H9 (cell line): Measurements from ENCODE around the gene S100Z. TPM values are rescaled to one million over a fixed set of nuclear protein-coding genes. Genes with fewer than 3 reads are reported as not detected.

Source experiments
- DNase-seq: peaks from one replicate; pipeline ENCODE4 v3.0.0-alpha.2; 2017
- H2AFZ ChIP-seq: one replicate; pipeline ENCODE4 v1.6.1; 2013; ENCODE audit warnings: mild to moderate bottlenecking, low read length, control low read depth, moderate library complexity
- H2AK5ac ChIP-seq: 2 replicates; pipeline ENCODE4 v1.6.1; 2013; ENCODE audit warnings: low read length, control low read depth, mixed read lengths; ENCODE audit not compliant: insufficient read length
- H2BK120ac ChIP-seq: one replicate; pipeline ENCODE4 v1.6.1; 2013; ENCODE audit warnings: low read depth, mild to moderate bottlenecking, low read length, control low read depth, inconsistent platforms; ENCODE audit not compliant: poor library complexity, severe bottlenecking
- H2BK12ac ChIP-seq: 2 replicates; pipeline ENCODE4 v1.6.1; 2013; ENCODE audit warnings: low read length, control low read depth, mixed read lengths, low read depth; ENCODE audit not compliant: insufficient read length
- H2BK15ac ChIP-seq: 2 replicates; pipeline ENCODE4 v1.6.1; 2013; ENCODE audit warnings: low read depth, low read length, control low read depth
- H2BK20ac ChIP-seq: one replicate; pipeline ENCODE4 v1.6.1; 2013; ENCODE audit warnings: low read depth, mild to moderate bottlenecking, low read length, control low read depth, inconsistent platforms; ENCODE audit not compliant: poor library complexity, severe bottlenecking
- H2BK5ac ChIP-seq: 2 replicates; pipeline ENCODE4 v1.6.1; 2013; ENCODE audit warnings: low read length, control low read depth, mixed read lengths; ENCODE audit not compliant: insufficient read length
- H3K14ac ChIP-seq: 2 replicates; pipeline ENCODE4 v1.6.1; 2013; ENCODE audit warnings: low read length, control low read depth; ENCODE audit not compliant: insufficient read depth
- H3K18ac ChIP-seq: 2 replicates; pipeline ENCODE4 v1.6.1; 2013; ENCODE audit warnings: low read depth, mild to moderate bottlenecking, mixed read lengths, low read length, control low read depth; ENCODE audit not compliant: insufficient read length
- H3K23ac ChIP-seq: 2 replicates; pipeline ENCODE4 v1.6.1; 2013; ENCODE audit warnings: low read length, control low read depth, mixed read lengths, low read depth; ENCODE audit not compliant: insufficient read length
- H3K23me2 ChIP-seq: 2 replicates; pipeline ENCODE4 v1.6.1; 2013; ENCODE audit warnings: low read depth, mild to moderate bottlenecking, mixed read lengths, low read length, control low read depth; ENCODE audit not compliant: insufficient read length, poor library complexity, severe bottlenecking
- H3K27ac ChIP-seq: 2 replicates; pipeline ENCODE4 v1.5.1; 2013; ENCODE audit warnings: low read length, control low read depth, mixed read lengths, low read depth; ENCODE audit not compliant: insufficient read length
- H3K27me3 ChIP-seq: 2 replicates; pipeline ENCODE4 v1.6.1; 2013; ENCODE audit warnings: low read length, control low read depth, inconsistent platforms; ENCODE audit not compliant: insufficient read depth
- H3K4ac ChIP-seq: 2 replicates; pipeline ENCODE4 v1.6.1; 2013; ENCODE audit warnings: low read depth, mild to moderate bottlenecking, control low read depth, inconsistent platforms, low read length, moderate library complexity
- H3K4me1 ChIP-seq: 2 replicates; pipeline ENCODE4 v1.6.1; 2013; ENCODE audit warnings: low read length, control low read depth, inconsistent platforms; ENCODE audit not compliant: insufficient read depth
- H3K4me2 ChIP-seq: 2 replicates; pipeline ENCODE4 v1.6.1; 2013; ENCODE audit warnings: low read length, control low read depth, mixed read lengths; ENCODE audit not compliant: insufficient read length, insufficient read depth
- H3K56ac ChIP-seq: 2 replicates; pipeline ENCODE4 v1.6.1; 2013; ENCODE audit warnings: low read depth, mild to moderate bottlenecking, mixed read lengths, low read length, control low read depth; ENCODE audit not compliant: insufficient read length
- H3K79me1 ChIP-seq: 2 replicates; pipeline ENCODE4 v1.6.1; 2013; ENCODE audit warnings: low read depth, mild to moderate bottlenecking, moderate library complexity, low read length, control low read depth, inconsistent platforms; ENCODE audit not compliant: insufficient read depth, poor library complexity, severe bottlenecking
- H3K79me2 ChIP-seq: 2 replicates; pipeline ENCODE4 v1.6.1; 2013; ENCODE audit warnings: low read length, control low read depth, inconsistent platforms; ENCODE audit not compliant: insufficient read depth
- H3K9ac ChIP-seq: 2 replicates; pipeline ENCODE4 v1.6.1; 2013; ENCODE audit warnings: low read length, control low read depth, mixed read lengths; ENCODE audit not compliant: insufficient read length; ENCODE audit errors: extremely low read depth
- H3K9me3 ChIP-seq: one replicate; pipeline ENCODE4 v1.6.1; 2013; ENCODE audit warnings: low read depth, low read length, inconsistent platforms; ENCODE audit not compliant: control insufficient read depth
- H3T11ph ChIP-seq: one replicate; pipeline ENCODE4 v1.6.1; 2013; ENCODE audit warnings: mild to moderate bottlenecking, low read length, control low read depth, inconsistent platforms
- H4K20me1 ChIP-seq: one replicate; pipeline ENCODE4 v1.6.1; 2013; ENCODE audit not compliant: control insufficient read depth, insufficient read length, insufficient read depth
- H4K5ac ChIP-seq: 2 replicates; pipeline ENCODE4 v1.6.1; 2013; ENCODE audit warnings: low read depth, mild to moderate bottlenecking, mixed read lengths, low read length, control low read depth; ENCODE audit not compliant: insufficient read length
- H4K8ac ChIP-seq: replicated peaks from 2 replicates; pipeline ENCODE4 v1.6.1; 2013; ENCODE audit warnings: low read length, control low read depth, mixed read lengths, low read depth; ENCODE audit not compliant: insufficient read length
- H4K91ac ChIP-seq: 2 replicates; pipeline ENCODE4 v1.6.1; 2013; ENCODE audit warnings: low read depth, mild to moderate bottlenecking, moderate library complexity, mixed read lengths, low read length, control low read depth; ENCODE audit not compliant: insufficient read length
- H3K27ac Mint-ChIP-seq, 3 experiments: 2 replicates in 2 of 3; 3 replicates in 1 of 3; pipeline ENCODE4 v1.8.0; 2020 to 2021; ENCODE audit warnings: mixed read lengths in 3 of 3, mild to moderate bottlenecking in 1 of 3, moderate library complexity in 1 of 3
- H3K27me3 Mint-ChIP-seq: 2 replicates; pipeline ENCODE4 v1.8.0; 2021; ENCODE audit warnings: low read depth, mild to moderate bottlenecking, moderate library complexity, mixed read lengths
- H3K36me3 Mint-ChIP-seq, 3 experiments: 2 replicates in 2 of 3; 3 replicates in 1 of 3; pipeline ENCODE4 v1.8.0; 2020 to 2021; ENCODE audit warnings: low read depth in 3 of 3, mixed read lengths in 3 of 3; ENCODE audit not compliant: insufficient read depth in 1 of 3
- H3K4me1 Mint-ChIP-seq, 2 experiments: 2 replicates each; pipeline ENCODE4 v1.8.0; 2020; ENCODE audit warnings: mixed read lengths in 2 of 2
- H3K4me3 Mint-ChIP-seq, 2 experiments: 2 replicates in 1 of 2; 3 replicates in 1 of 2; pipeline ENCODE4 v1.8.0; 2020 to 2021; ENCODE audit warnings: mild to moderate bottlenecking in 2 of 2, mixed read lengths in 2 of 2, moderate library complexity in 1 of 2
- H3K9me3 Mint-ChIP-seq, 2 experiments: 2 replicates in 1 of 2; 3 replicates in 1 of 2; pipeline ENCODE4 v1.8.0; 2020; ENCODE audit warnings: mild to moderate bottlenecking in 2 of 2, mixed read lengths in 2 of 2, moderate library complexity in 1 of 2
- WGBS: extraction: QIAGEN DNeasy Blood & Tissue Kit; methylation state at CpG from one replicate; pipeline ENCODE4 v1.1.7; 2013; ENCODE audit warnings: missing lambda C conversion rate, low lambda C conversion rate, mixed read lengths; ENCODE audit not compliant: insufficient read length; ENCODE audit errors: extremely low coverage; 5-methylcytosine and 5-hydroxymethylcytosine counted together
- total RNA-seq: library from RNA; stranded (reverse); gene quantifications from 2 replicates; pipeline ENCODE4 v1.2.1, GENCODE V29; 2021
- TF ChIP-seq, protein P1 (sequence below): fragments of 200-600 bp; sonication (generic); conservative IDR thresholded peaks from 3 replicates; pipeline ENCODE4 v1.8.0; 2021; ENCODE audit warnings: antibody characterized with exemption, mild to moderate bottlenecking

The S100Z gene
- total RNA-seq, 1 experiment from 2014 or later, result not detected

DNA sequence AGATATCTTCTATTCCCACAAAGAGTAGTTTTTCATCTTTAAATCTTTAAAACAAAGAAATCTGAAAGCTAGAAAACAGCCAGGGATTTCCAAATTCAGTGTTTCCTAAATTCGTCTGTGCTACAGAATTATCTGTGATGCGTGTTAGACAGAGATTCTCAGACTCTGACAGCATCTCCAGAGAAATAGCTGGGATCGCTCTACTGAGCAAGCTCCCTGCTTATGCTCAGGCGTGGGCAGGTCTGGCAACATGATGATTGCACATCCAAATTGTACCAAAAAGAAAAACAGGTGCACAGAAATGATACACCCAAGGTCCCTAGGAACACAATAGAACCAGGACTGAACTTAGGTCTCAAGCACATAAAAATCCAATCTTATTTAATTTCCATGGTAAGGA lies 80.3 kb downstream of the S100Z start:
- H4K8ac ChIP-seq, result no peak overlapping the region
- Mint-ChIP-seq H3K27ac (no peak overlapping the region), H3K9me3 (no peaks in the 10 kb centered on the region; a peak in 1 of 5 replicates), H3K4me1 (peaks cover 11 to 23% of the 10 kb centered on the region in 2 experiments), H3K27me3 (no peaks in the 10 kb centered on the region), H3K36me3 (no peaks in the 10 kb centered on the region), H3K4me3 (no peak overlapping the region)
- H4K20me1 ChIP-seq, result no peaks in the 10 kb centered on the region
- no peak overlapping the region for H2BK5ac ChIP-seq
- no peaks in the 10 kb centered on the region for H3K27me3 ChIP-seq
- H4K5ac ChIP-seq, result no peak overlapping the region
- H3T11ph ChIP-seq, result no peak overlapping the region
- TF ChIP-seq, protein P1, sequence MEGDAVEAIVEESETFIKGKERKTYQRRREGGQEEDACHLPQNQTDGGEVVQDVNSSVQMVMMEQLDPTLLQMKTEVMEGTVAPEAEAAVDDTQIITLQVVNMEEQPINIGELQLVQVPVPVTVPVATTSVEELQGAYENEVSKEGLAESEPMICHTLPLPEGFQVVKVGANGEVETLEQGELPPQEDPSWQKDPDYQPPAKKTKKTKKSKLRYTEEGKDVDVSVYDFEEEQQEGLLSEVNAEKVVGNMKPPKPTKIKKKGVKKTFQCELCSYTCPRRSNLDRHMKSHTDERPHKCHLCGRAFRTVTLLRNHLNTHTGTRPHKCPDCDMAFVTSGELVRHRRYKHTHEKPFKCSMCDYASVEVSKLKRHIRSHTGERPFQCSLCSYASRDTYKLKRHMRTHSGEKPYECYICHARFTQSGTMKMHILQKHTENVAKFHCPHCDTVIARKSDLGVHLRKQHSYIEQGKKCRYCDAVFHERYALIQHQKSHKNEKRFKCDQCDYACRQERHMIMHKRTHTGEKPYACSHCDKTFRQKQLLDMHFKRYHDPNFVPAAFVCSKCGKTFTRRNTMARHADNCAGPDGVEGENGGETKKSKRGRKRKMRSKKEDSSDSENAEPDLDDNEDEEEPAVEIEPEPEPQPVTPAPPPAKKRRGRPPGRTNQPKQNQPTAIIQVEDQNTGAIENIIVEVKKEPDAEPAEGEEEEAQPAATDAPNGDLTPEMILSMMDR, result no peak
- no peak overlapping the region for H2BK20ac ChIP-seq
- no peak overlapping the region for H2BK12ac ChIP-seq
- no peaks in the 10 kb centered on the region for H3K9me3 ChIP-seq
- H3K18ac ChIP-seq, result no peak overlapping the region
- no peak overlapping the region for H2BK15ac ChIP-seq
- no peak overlapping the region for H3K4me2 ChIP-seq
- H2AK5ac ChIP-seq, result no peak overlapping the region
- DNase-seq, result no peak
- no peak overlapping the region for H2BK120ac ChIP-seq
- no peaks in the 10 kb centered on the region for H3K79me1 ChIP-seq
- H3K4ac ChIP-seq, result no peak overlapping the region
- no peak overlapping the region for H3K56ac ChIP-seq
- H4K91ac ChIP-seq, result no peak overlapping the region
- H3K79me2 ChIP-seq, result no peaks in the 10 kb centered on the region
- no peak overlapping the region for H3K14ac ChIP-seq
- H3K23me2 ChIP-seq, result no peaks in the 10 kb centered on the region
- H3K9ac ChIP-seq, result no peak overlapping the region
- H3K4me1 ChIP-seq, result no peaks in the 10 kb centered on the region
- H2AFZ ChIP-seq, result no peak overlapping the region
- WGBS, result no CpG with 5 or more reads among the region's 4 CpGs
- H3K23ac ChIP-seq, result no peak overlapping the region
- H3K27ac ChIP-seq, result no peak overlapping the region
